Hepatocyte (in vitro differentiated cells): ENCODE measurements around the gene COL4A2.
"Not testable (repeated sequence)": the region's sequence is repeated elsewhere in the genome, so short reads cannot be mapped to it uniquely, and the experiment has no call there.

Experiments used
- CTCF ChIP-seq: fragments of 200-600 bp; sonication (generic); IDR thresholded peaks from 2 replicates; pipeline ENCODE4 v1.5.1; 2016; ENCODE audit warnings: antibody characterized with exemption, mild to moderate bottlenecking; ENCODE audit not compliant: poor library complexity
- EZH2phosphoT487 ChIP-seq: fragments of 200-600 bp; sonication (generic); IDR thresholded peaks from one replicate; pipeline ENCODE4 v1.6.1; 2018; ENCODE audit warnings: antibody characterized with exemption, mild to moderate bottlenecking, low read depth, moderate library complexity; ENCODE audit not compliant: unreplicated experiment, severe bottlenecking

GRCh38 chr13:110453091-110453490 is 146.0 kb downstream of the COL4A2 start:
- not testable (repeated sequence) for TF ChIP-seq CTCF, EZH2phosphoT487
